Muscle of leg (tissue), 16 donors: Measurements from ENCODE around the gene PALM3. TPM values are rescaled to one million over a fixed set of nuclear protein-coding genes. Genes with fewer than 3 reads are reported as not detected.
A peak's percentile ranks its signal among the peaks of the same experiment; 100 is the strongest.

ENCODE experiments used
- DNase-seq: peaks from one replicate; pipeline ENCODE4 v3.0.0; 2013
- H3K27ac ChIP-seq: one replicate; pipeline ENCODE4 v1.5.1; 2013; ENCODE audit warnings: mild to moderate bottlenecking, low read length, control low read depth
- H3K27me3 ChIP-seq: one replicate; pipeline ENCODE4 v1.6.1; 2013; ENCODE audit warnings: low read length; ENCODE audit not compliant: control insufficient read depth, insufficient read depth
- H3K36me3 ChIP-seq: one replicate; pipeline ENCODE4 v1.6.1; 2013; ENCODE audit warnings: low read length; ENCODE audit not compliant: control insufficient read depth, insufficient read depth
- H3K4me1 ChIP-seq: one replicate; pipeline ENCODE4 v1.6.1; 2013; ENCODE audit warnings: low read length; ENCODE audit not compliant: control insufficient read depth, insufficient read depth
- H3K4me3 ChIP-seq: one replicate; pipeline ENCODE4 v1.5.1; 2013; ENCODE audit warnings: low read length, control low read depth
- H3K9me3 ChIP-seq: replicated peaks from 2 replicates; pipeline ENCODE4 v1.6.1; 2013; ENCODE audit warnings: low read depth, low read length; ENCODE audit not compliant: control insufficient read depth
- WGBS: methylation state at CpG from one replicate; pipeline ENCODE4 v1.1.5; 2013; ENCODE audit warnings: missing lambda C conversion rate; ENCODE audit not compliant: insufficient coverage; 5-methylcytosine and 5-hydroxymethylcytosine counted together
- long read RNA-seq, 11 donors: transcript quantifications; one replicate each; lab custom pipeline, GENCODE V29; 2026
- polyA plus RNA-seq, 8 donors: library from polyadenylated mRNA; unstranded; fragments of 120-200 nt; gene quantifications; one replicate each; pipeline versions ENCODE4 v1.2.1 to v1.2.3, GENCODE V29; 2013; ENCODE audit warnings: inconsistent platforms in 1 of 8, low replicate concordance in 1 of 8; ENCODE audit not compliant: insufficient read length in 8 of 8, insufficient read depth in 1 of 8
- total RNA-seq: library from RNA; stranded (reverse); fragments of 120-200 nt; gene quantifications from one replicate; pipeline ENCODE4 v1.2.4, GENCODE V29; 2013

PALM3 gene
- total RNA-seq, result 0.18 TPM
- 1 to 10 TPM in 5 of 8 donors, under 1 TPM in 3; 0.33 to 2.3 (median 1.2) TPM for polyA plus RNA-seq
- long read RNA-seq, donor 1, result 0 reads
- long read RNA-seq, donor 2, result 0 reads
- long read RNA-seq, donor 3, result 0 reads
- long read RNA-seq, donor 4, result 0 reads
- long read RNA-seq, donor 5, result 0 reads
- long read RNA-seq, donor 6, result 0 reads
- long read RNA-seq, donor 7, result 0 reads
- long read RNA-seq, donor 8, result 0 reads
- long read RNA-seq, donor 9, result 0 reads
- long read RNA-seq, donor 10, result 0 reads
- long read RNA-seq, donor 11, result 0 reads

GRCh38 chr19:14061751-14062557 lies at the start of gene PALM3:
PALM3 (minus strand) TSS chr19:14062076; CDS start chr19:14061980, 96 bp downstream.
- WGBS, result 66% methylated on average over 13 of the region's 19 CpGs
- Histone ChIP-seq H3K4me1 (peaks cover 9% of the 10 kb centered on the region), H3K36me3 (no peaks in the 10 kb centered on the region), H3K27me3 (peaks cover 43% of the 10 kb centered on the region), H3K4me3 (no peak within 1 kb of the TSS), H3K9me3 (no peaks in the 10 kb centered on the region), H3K27ac (no peak within 1 kb of the TSS)
- no peak for DNase-seq

GRCh38 chr19:14111486-14111885 lies 49.6 kb upstream of the PALM3 start:
- H3K27ac ChIP-seq, result no peak overlapping the region
- DNase-seq, result no peak
- H3K36me3 ChIP-seq, result peaks cover 35% of the 10 kb centered on the region
- peaks cover 75% of the 10 kb centered on the region for H3K4me1 ChIP-seq
- no CpG with 5 or more reads among the region's 1 CpG for WGBS
- H3K4me3 ChIP-seq, result no peak overlapping the region
- no peaks in the 10 kb centered on the region for H3K9me3 ChIP-seq
- no peaks in the 10 kb centered on the region for H3K27me3 ChIP-seq

GRCh38 chr19:14110650-14111049 lies 48.8 kb upstream of the PALM3 start:
- H3K36me3 ChIP-seq, result peaks cover 39% of the 10 kb centered on the region
- H3K27me3 ChIP-seq, result no peaks in the 10 kb centered on the region
- H3K4me1 ChIP-seq, result peaks cover 68% of the 10 kb centered on the region
- DNase-seq, result no peak
- no peak overlapping the region for H3K27ac ChIP-seq
- no peaks in the 10 kb centered on the region for H3K9me3 ChIP-seq
- WGBS, result 100% methylated on average over 1 of the region's 2 CpGs
- no peak overlapping the region for H3K4me3 ChIP-seq

GRCh38 chr19:14107581-14108461 lies 45.9 kb upstream of the PALM3 start:
- H3K4me1 ChIP-seq, result peaks cover 47% of the 10 kb centered on the region
- H3K27me3 ChIP-seq, result no peaks in the 10 kb centered on the region
- DNase-seq, result peak; percentile 73
- H3K27ac ChIP-seq, result peak overlapping the region; percentile 86
- peaks cover 45% of the 10 kb centered on the region for H3K36me3 ChIP-seq
- WGBS, result 57% methylated on average over 18 of the region's 23 CpGs
- no peaks in the 10 kb centered on the region for H3K9me3 ChIP-seq
- no peak overlapping the region for H3K4me3 ChIP-seq

GRCh38 chr19:14106840-14107239 lies 45.0 kb upstream of the PALM3 start:
- DNase-seq, result peak; percentile 58
- Histone ChIP-seq H3K4me1 (peaks cover 41% of the 10 kb centered on the region), H3K27me3 (no peaks in the 10 kb centered on the region), H3K9me3 (no peaks in the 10 kb centered on the region), H3K4me3 (no peak overlapping the region), H3K27ac (peak overlapping the region; percentile 86), H3K36me3 (peaks cover 55% of the 10 kb centered on the region)
- 86% methylated on average over 12 of the region's 16 CpGs for WGBS

GRCh38 chr19:14105680-14106079 lies 43.8 kb upstream of the PALM3 start:
- H3K36me3 ChIP-seq, result peaks cover 60% of the 10 kb centered on the region
- H3K9me3 ChIP-seq, result no peaks in the 10 kb centered on the region
- DNase-seq, result no peak
- no peaks in the 10 kb centered on the region for H3K27me3 ChIP-seq
- 65% methylated on average over 4 of the region's 8 CpGs for WGBS
- no peak overlapping the region for H3K27ac ChIP-seq
- no peak overlapping the region for H3K4me3 ChIP-seq
- H3K4me1 ChIP-seq, result peaks cover 32% of the 10 kb centered on the region

- H3K27ac ChIP-seq, result no peak overlapping the region
- peaks cover 27% of the 10 kb centered on the region for H3K4me1 ChIP-seq
- H3K36me3 ChIP-seq, result peaks cover 65% of the 10 kb centered on the region
- H3K27me3 ChIP-seq, result no peaks in the 10 kb centered on the region
- whole genome bisulfite sequencing, result no CpG with 5 or more reads among the region's 1 CpG
- H3K4me3 ChIP-seq, result no peak overlapping the region
- peak; percentile 25 for DNase-seq
- no peaks in the 10 kb centered on the region for H3K9me3 ChIP-seq
Observed at GRCh38 chr19:14103310-14103709, 41.4 kb upstream of the PALM3 start.

GRCh38 chr19:14102756-14103155 lies 40.9 kb upstream of the PALM3 start:
- WGBS, result 62% methylated on average over 9 of the region's 10 CpGs
- DNase-seq, result no peak
- H3K4me3 ChIP-seq, result no peak overlapping the region
- H3K4me1 ChIP-seq, result peaks cover 22% of the 10 kb centered on the region
- H3K27me3 ChIP-seq, result no peaks in the 10 kb centered on the region
- H3K36me3 ChIP-seq, result peaks cover 66% of the 10 kb centered on the region
- H3K9me3 ChIP-seq, result no peaks in the 10 kb centered on the region
- H3K27ac ChIP-seq, result no peak overlapping the region

GRCh38 chr19:14102102-14102696 lies 40.3 kb upstream of the PALM3 start:
- H3K4me1 ChIP-seq, result peaks cover 16% of the 10 kb centered on the region
- H3K36me3 ChIP-seq, result peaks cover 66% of the 10 kb centered on the region
- H3K4me3 ChIP-seq, result no peak overlapping the region
- no peaks in the 10 kb centered on the region for H3K9me3 ChIP-seq
- H3K27ac ChIP-seq, result no peak overlapping the region
- DNase-seq, result no peak
- WGBS, result 43% methylated on average over 6 of the region's 11 CpGs
- no peaks in the 10 kb centered on the region for H3K27me3 ChIP-seq
